Ascending aorta (tissue), 2 donors: ENCODE results near the gene NAV3. TPM values are rescaled to one million over a fixed set of nuclear protein-coding genes. Genes with fewer than 3 reads are reported as not detected.

Source experiments
- DNase-seq, 2 donors: peaks; one replicate each; pipeline ENCODE4 v3.0.0-alpha.2; 2019; ENCODE audit warnings: low spot score in 2 of 2
- H3K27ac ChIP-seq, 2 donors: fragments of 200-600 bp; sonication (generic); one replicate each; pipeline ENCODE4 v1.5.1; 2016 to 2017; ENCODE audit warnings: mild to moderate bottlenecking in 1 of 2
- H3K27me3 ChIP-seq: fragments of 200-600 bp; sonication (generic); one replicate; pipeline ENCODE4 v1.5.1; 2017
- H3K36me3 ChIP-seq, 2 donors: fragments of 200-600 bp; sonication (generic); one replicate each; pipeline ENCODE4 v1.5.1; 2016
- H3K4me1 ChIP-seq, 2 donors: fragments of 200-600 bp; sonication (generic); one replicate each; pipeline ENCODE4 v1.5.1; 2016 to 2017; ENCODE audit warnings: mild to moderate bottlenecking in 1 of 2
- H3K4me3 ChIP-seq, 2 donors: fragments of 200-600 bp; sonication (generic); one replicate each; pipeline ENCODE4 v1.5.1; 2016 to 2017; ENCODE audit warnings: mild to moderate bottlenecking in 1 of 2
- H3K9me3 ChIP-seq, 2 donors: fragments of 200-600 bp; sonication (generic); one replicate each; pipeline ENCODE4 v1.5.1; 2016
- intact Hi-C: fragments of 100-400 bp; cut with DNase I; formaldehyde crosslinking; loops from one replicate; pipeline ENCODE4 v1.15.1; 2023
- total RNA-seq: library from RNA; depleted of rRNA; stranded (reverse); fragments of >200 nt; gene quantifications from one replicate; pipeline ENCODE4 v1.1.0, GENCODE V29; 2016
- TF ChIP-seq, protein P1 (sequence below), 3 experiments: fragments of 200-600 bp in 2 of 3; fragments of 450-650 bp in 1 of 3; sonication (generic) in 2 of 3; IDR thresholded peaks; one replicate each; pipeline ENCODE4 v1.5.1; 2016 to 2019; ENCODE audit warnings: antibody characterized with exemption in 3 of 3, mild to moderate bottlenecking in 1 of 3, moderate library complexity in 1 of 3

Gene NAV3
- total RNA-seq, 1 donor from 2014 or later = 9.7 TPM

DNA sequence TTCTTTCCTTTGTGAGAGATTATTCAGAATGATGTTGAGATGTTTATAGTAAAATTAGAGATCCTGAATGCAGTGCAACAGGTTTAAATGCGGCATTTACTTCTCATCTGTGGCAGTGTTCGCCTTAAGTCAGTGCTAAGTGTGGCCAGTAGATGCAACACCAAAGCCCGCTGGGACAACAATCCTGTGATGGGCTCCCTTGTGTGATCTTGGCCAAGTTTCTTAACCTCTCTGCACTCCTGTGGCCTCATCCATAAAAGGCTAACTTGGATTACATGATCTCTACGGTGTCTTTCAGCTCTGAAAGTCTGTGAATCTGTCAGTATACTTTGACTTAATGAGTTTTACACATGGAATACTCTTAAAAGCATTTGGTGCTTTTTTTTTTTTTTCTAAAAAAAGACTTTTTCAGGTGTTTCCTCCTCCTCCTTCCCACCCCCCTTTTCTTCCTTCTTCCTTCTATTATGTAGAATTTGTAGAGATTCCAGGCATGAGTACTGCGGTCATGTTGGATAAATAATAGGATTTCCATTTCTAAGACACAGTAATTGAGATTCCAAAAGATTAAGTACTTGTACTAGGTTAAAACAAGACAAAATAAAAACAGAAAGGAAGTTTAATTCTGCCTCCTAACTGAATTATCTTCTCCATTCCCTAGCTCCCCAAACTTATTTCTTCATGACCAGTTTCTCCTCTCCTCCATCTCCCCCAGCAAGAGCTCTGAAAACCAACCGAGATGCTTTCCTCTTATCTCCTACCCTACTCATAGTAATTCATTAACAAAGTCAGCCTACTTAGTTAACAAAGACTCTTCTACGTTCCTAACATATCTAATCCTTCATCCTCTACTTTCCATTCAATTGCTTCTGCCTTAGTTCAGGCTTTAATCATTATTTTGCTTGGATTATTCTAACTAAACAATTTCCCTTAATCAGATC is 42.2 kb upstream of the NAV3 start:
- Histone ChIP-seq H3K27me3 (no peaks in the 10 kb centered on the region), H3K9me3 (peaks cover 0 to 2% of the 10 kb centered on the region in 2 donors), H3K4me3 (no peak overlapping the region), H3K36me3 (no peaks in the 10 kb centered on the region), H3K4me1 (no peaks in the 10 kb centered on the region), H3K27ac (no peak overlapping the region)
- intact Hi-C loops = no loop called here
- DNase-seq = no peak
- TF ChIP-seq, protein P1, sequence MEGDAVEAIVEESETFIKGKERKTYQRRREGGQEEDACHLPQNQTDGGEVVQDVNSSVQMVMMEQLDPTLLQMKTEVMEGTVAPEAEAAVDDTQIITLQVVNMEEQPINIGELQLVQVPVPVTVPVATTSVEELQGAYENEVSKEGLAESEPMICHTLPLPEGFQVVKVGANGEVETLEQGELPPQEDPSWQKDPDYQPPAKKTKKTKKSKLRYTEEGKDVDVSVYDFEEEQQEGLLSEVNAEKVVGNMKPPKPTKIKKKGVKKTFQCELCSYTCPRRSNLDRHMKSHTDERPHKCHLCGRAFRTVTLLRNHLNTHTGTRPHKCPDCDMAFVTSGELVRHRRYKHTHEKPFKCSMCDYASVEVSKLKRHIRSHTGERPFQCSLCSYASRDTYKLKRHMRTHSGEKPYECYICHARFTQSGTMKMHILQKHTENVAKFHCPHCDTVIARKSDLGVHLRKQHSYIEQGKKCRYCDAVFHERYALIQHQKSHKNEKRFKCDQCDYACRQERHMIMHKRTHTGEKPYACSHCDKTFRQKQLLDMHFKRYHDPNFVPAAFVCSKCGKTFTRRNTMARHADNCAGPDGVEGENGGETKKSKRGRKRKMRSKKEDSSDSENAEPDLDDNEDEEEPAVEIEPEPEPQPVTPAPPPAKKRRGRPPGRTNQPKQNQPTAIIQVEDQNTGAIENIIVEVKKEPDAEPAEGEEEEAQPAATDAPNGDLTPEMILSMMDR (IDR thresholded peaks at IDR 0.05) = no peak

DNA sequence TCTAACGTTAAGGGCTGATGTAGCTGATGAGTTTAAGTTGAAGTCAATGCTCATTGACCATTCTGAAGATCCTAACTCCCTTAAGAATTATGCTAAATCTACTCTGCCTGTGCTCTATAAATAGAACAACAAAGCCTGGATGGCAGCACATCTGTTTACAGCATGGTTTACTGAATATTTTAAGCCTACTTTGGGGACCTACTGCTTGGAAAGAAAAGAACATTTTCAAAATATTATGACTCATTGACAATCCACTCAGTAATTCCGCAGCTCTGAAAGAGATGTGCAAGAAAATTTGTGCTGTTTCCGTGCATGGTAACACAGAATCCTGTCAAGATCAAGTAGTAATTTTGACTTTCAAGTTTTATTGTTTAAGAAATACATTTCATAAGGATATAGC is 35.0 kb upstream of the NAV3 start:
- Histone ChIP-seq H3K27me3 (no peaks in the 10 kb centered on the region), H3K4me1 (no peaks in the 10 kb centered on the region), H3K9me3 (peaks cover 0 to 3% of the 10 kb centered on the region in 2 donors), H3K4me3 (no peak overlapping the region), H3K27ac (no peak overlapping the region), H3K36me3 (no peaks in the 10 kb centered on the region)
- TF ChIP-seq, protein P1 (IDR thresholded peaks at IDR 0.05) = no peak
- intact Hi-C loops = no loop called here
- DNase-seq = no peak

DNA sequence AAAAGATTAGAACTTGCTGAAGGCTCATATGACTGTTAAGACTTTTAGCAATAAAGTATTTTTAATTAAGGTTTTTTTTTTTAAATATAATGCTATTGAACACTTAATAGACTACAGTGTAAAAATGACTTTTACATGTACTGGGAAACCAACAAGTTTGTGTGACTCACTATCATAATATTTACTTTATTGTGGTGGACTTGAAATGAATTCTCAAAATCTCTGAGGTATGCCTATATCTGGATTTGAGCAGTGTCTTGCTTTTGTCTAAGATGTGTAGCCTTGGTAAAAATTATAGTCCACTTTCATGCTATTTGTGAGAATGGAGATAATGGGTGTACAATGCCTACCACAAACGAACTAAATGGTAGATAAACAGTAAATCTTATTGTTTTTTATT is 33.9 kb upstream of the NAV3 start:
- no peak overlapping the region for H3K27ac ChIP-seq
- intact Hi-C loops = no loop called here
- no peak overlapping the region for H3K4me3 ChIP-seq
- no peaks in the 10 kb centered on the region for H3K27me3 ChIP-seq
- no peaks in the 10 kb centered on the region for H3K36me3 ChIP-seq
- TF ChIP-seq, protein P1 (IDR thresholded peaks at IDR 0.05) = no peak
- H3K4me1 ChIP-seq = no peaks in the 10 kb centered on the region
- H3K9me3 ChIP-seq = peaks cover 0 to 3% of the 10 kb centered on the region in 2 donors
- DNase-seq = no peak

DNA sequence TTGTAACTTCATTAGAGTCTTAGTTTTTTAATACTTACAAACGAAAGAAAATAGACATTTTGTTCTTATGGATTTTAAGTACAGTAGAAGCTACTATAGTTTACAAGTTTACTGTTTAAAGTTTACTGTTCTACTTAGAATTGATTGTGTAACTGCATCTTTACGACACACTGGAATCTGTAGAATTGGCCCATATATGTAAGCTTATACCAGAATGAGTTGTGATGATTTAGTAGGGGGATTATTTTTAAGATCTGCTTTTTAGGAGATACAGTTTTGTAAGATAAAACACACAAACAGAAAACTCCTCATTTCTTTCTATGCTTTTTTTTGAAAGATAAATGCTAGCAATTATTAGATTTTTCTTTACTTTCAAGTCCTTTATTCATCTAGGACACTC is 30.2 kb upstream of the NAV3 start:
- H3K9me3 ChIP-seq = peaks cover 0 to 8% of the 10 kb centered on the region in 2 donors
- no peaks in the 10 kb centered on the region for H3K36me3 ChIP-seq
- no peaks in the 10 kb centered on the region for H3K4me1 ChIP-seq
- TF ChIP-seq, protein P1 (IDR thresholded peaks at IDR 0.05) = no peak
- DNase-seq = no peak
- H3K4me3 ChIP-seq = no peak overlapping the region
- no peaks in the 10 kb centered on the region for H3K27me3 ChIP-seq
- intact Hi-C loops = no loop called here
- no peak overlapping the region for H3K27ac ChIP-seq

DNA sequence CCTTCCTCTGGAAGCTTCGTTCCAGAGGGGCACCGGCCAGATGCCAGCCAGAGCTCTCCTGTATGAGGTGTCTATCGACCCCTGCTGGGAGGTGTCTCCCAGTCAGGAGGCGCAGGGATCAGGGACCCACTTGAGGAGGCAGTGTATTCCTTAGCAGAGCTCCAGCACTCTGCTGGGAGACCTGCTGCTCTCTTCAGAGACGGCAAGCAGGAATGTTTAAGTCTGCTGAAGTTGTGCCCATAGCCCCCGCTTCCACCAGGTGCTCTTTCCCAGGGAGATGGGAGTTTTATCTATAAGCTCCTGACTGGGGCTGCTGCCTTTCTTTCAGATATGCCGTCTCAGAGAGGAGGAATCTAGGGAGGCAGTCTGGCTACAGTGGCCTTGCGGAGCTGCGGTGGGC is 22.2 kb upstream of the NAV3 start:
- TF ChIP-seq, protein P1 (IDR thresholded peaks at IDR 0.05) = no peak
- no peaks in the 10 kb centered on the region for H3K36me3 ChIP-seq
- H3K9me3 ChIP-seq = peaks cover 0 to 8% of the 10 kb centered on the region in 2 donors
- no peaks in the 10 kb centered on the region for H3K4me1 ChIP-seq
- no peak overlapping the region for H3K27ac ChIP-seq
- intact Hi-C loops = no loop called here
- H3K27me3 ChIP-seq = no peaks in the 10 kb centered on the region
- no peak overlapping the region for H3K4me3 ChIP-seq
- no peak for DNase-seq
